ENCODE data around the gene NAV2.

- no peak for TF ChIP-seq CTCF (IDR thresholded peaks at IDR 0.05)
- no peak for TF ChIP-seq POLR2A (IDR thresholded peaks at IDR 0.05)
- TF ChIP-seq POLR2AphosphoS5 (IDR thresholded peaks at IDR 0.05): no peak
Measured at GRCh38 chr11:19929655-19930054, 217.0 kb downstream of the NAV2 start.
